Motor neuron (in vitro differentiated cells): ENCODE results near the gene SRGN. TPM values are rescaled to one million over a fixed set of nuclear protein-coding genes. Genes with fewer than 3 reads are reported as not detected.

Source experiments
- ATAC-seq, 8 experiments: fragments of 200-7000 bp; cut with Tn5 transposase; replicated peaks in 6 of 8; 2 replicates each; pipeline ENCODE4 v1.8.0; 2021; ENCODE audit warnings: mild to moderate bottlenecking in 8 of 8, moderate library complexity in 8 of 8
- H3K27ac ChIP-seq, 2 donors: fragments of 250-450 bp; sonication (Bioruptor Pico); 2 replicates each; pipeline ENCODE4 v1.9.0; 2021; ENCODE audit warnings: antibody characterized with exemption in 2 of 2, mild to moderate bottlenecking in 2 of 2, moderate library complexity in 1 of 2
- H3K4me1 ChIP-seq, 2 donors: fragments of 250-450 bp; sonication (Bioruptor Pico); replicated peaks in 1 of 2; 2 replicates each; pipeline ENCODE4 v1.6.1; 2021; ENCODE audit warnings: antibody characterized with exemption in 2 of 2, mild to moderate bottlenecking in 2 of 2, moderate library complexity in 1 of 2
- H3K4me3 ChIP-seq, 5 donors: fragments of 250-450 bp; sonication (Bioruptor Pico); 2 replicates each; pipeline ENCODE4 v1.9.0; 2021; ENCODE audit warnings: antibody characterized with exemption in 5 of 5, mild to moderate bottlenecking in 5 of 5, moderate library complexity in 4 of 5
- WGBS, 10 experiments: fragments of 450-650 bp; shearing (Covaris generic); methylation state at CpG; one replicate each; pipeline ENCODE4 v1.0.0; 2022; 5-methylcytosine and 5-hydroxymethylcytosine counted together
- in situ Hi-C, 9 experiments: fragments of 400-800 bp; cut with MboI; loops; one replicate each; pipeline ENCODE4 v1.15.0; 2021; ENCODE audit warnings: low sequenced_read_pairs in 9 of 9, low pct_unique_long_range_greater_than_20kb in 2 of 9; ENCODE audit not compliant: unreplicated experiment in 9 of 9
- total RNA-seq, 8 experiments: library from RNA; unstranded; fragments of 300-600 nt; gene quantifications; 2 replicates each; pipeline versions ENCODE4 v1.2.3 to v1.2.4, GENCODE V29; 2022

Gene SRGN
- total RNA-seq, 8 experiments from 2014 or later = 0.21 to 0.92 (median 0.45) TPM; not detected in 3

DNA sequence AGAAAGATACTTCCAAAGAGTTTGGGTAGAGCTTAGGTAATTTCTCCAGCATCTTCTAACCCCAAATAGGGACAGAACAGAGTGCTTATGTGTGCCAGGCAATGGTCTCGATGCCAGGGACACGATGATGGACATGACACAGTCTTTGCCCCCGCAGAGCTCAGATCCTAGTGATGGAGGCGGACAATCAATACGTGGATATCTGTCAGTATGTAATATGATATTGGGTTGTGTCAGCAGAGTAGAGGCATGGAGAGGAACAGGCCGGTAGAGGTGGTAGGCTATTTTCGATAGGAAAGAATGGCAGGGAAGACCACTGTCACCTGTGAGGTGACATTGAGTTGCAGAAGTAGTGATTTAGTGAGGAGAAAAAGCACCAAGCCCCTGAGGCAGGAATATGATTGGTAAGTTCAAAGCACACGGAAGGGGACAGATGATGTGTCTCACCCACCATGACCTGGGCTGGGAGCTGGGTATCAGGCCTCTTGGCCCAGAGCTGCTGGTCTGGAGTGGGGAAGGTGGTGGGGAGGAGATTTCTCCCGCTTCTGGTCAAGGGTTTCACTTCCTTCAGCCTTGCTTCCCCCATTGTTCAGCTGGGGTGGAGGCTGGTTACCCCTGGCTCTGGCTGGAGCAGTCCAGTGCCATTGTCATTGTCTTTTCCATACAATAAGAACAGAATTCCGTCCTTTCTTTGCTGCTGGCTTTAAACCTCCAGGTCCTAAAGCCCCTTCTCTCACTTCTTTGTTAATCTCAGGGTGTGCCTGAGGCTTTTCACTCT lies 36.0 kb upstream of the SRGN start:
- in situ Hi-C loops = no loop called here
- Histone ChIP-seq H3K27ac (no peak overlapping the region), H3K4me3 (no peak overlapping the region), H3K4me1 (peaks cover 0 to 3% of the 10 kb centered on the region in 2 donors)
- WGBS, 10 experiments = 50 to 100% (median 67%) methylated on average over 1 to 6 of the region's 10 CpGs; no CpG with 5 or more reads in 3 of the 10 experiments
- ATAC-seq = peak in 2 of 8 experiments; percentile 42 to 57

DNA sequence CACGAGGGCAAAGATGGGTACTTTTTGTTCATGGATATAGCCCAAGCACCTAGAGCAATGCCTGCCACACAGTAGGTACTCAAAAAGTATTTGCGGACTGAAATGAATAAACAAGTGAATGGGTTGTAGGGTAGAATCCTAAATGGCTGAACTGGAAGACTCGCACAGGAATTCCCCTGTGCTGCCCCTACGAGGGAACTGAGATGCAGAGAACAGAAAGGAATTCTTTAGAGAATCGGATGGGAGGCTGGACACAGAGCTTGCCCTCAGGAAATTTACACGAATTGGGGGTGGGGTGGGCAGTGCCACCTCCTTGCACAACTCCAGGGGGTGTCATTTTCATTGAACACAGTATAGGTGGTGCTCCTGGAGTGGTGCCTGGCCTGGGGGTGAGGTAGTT lies 35.2 kb upstream of the SRGN start:
- in situ Hi-C loops = no loop called here
- no peak for ATAC-seq
- Histone ChIP-seq H3K4me1 (peaks cover 0 to 3% of the 10 kb centered on the region in 2 donors), H3K27ac (no peak overlapping the region), H3K4me3 (no peak overlapping the region)
- 41 to 97% (median 69%) methylated on average over 1 to 4 of the region's 6 CpGs; no CpG with 5 or more reads in 3 of the 10 experiments for WGBS, 10 experiments

DNA sequence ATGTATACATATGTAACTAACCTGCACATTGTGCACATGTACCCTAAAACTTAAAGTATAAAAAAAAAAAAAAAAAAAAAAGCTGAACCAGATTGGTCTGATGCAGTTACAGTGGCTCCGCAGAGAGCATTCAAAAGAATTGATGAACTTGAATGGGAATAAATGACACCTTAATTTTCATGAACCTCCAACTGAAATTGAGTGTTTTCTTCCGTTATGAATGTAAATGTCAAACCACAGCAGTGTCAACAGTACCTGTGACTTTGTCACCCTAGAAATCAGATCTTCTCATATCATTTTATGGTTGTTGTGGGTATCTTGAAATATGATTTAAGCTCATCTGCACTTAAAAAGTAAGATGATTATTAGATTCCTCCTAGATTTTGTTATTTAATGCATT lies 32.7 kb upstream of the SRGN start:
- Histone ChIP-seq H3K4me1 (peaks cover 0 to 3% of the 10 kb centered on the region in 2 donors), H3K4me3 (no peak overlapping the region), H3K27ac (no peak overlapping the region)
- in situ Hi-C loops = no loop called here
- 67 to 100% (median 100%) methylated on average over 1 to 2 of the region's 2 CpGs; no CpG with 5 or more reads in 4 of the 10 experiments for WGBS, 10 experiments
- no peak for ATAC-seq

DNA sequence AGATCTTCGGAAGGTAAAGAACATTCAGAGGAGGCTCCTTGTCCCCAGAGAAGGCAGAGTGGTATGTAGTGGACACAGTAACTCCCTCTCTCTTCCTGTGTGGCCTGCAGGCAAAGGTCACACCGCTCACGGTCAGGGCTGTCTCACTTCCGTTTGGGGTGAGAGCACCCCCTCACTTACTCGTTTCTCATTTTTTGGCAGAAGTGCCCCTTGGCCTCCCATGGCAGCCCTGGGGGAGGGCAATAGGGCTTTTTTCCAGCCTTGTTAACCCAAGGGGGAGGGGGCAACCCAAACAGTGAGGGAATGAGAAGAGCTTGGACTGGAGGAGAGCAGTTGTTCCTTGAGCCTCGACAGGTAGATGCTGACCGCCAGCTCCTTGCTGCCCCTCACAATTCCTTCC lies 31.8 kb upstream of the SRGN start:
- H3K4me3 ChIP-seq = no peak overlapping the region
- H3K4me1 ChIP-seq = peaks cover 0 to 3% of the 10 kb centered on the region in 2 donors
- no peak for ATAC-seq
- in situ Hi-C loops = no loop called here
- WGBS, 10 experiments = 15 to 79% (median 65%) methylated on average over 2 to 4 of the region's 7 CpGs; no CpG with 5 or more reads in 6 of the 10 experiments
- no peak overlapping the region for H3K27ac ChIP-seq

DNA sequence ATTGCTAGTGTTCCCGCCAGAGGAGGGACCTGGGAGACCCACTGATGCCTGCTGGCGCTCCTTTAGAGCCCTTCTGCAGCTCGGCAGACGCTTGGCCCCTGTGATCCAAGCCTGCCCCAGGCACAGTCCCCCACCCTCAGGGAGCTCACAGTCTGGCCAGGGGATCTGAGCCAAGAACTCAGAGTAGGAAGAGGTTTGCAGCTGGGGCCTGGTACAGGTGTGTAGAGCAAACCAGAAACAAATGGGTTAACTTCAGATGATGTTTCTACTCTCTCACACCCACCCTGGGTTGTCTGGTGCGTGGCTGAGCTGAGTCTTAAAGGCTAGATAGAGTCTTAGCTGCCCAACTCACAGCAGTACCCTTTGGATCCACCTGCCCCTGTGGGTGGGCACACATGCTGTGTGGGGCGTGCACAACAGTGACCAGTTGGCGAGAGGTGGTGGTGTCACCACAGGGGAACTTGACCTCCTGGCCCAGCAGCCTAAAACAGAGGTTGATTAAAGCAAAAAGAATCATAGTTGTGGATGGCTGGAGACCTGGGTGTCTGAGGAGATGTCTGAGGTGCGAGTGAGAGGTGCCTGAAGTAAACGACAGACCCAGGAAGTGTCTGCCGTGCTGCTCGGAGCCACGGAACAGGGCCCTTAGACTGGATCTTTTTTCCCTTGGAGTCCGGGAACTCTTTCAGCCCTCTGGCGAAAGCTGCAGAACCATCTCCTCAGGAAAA lies 31.2 kb upstream of the SRGN start:
- Histone ChIP-seq H3K4me3 (no peak overlapping the region), H3K4me1 (peaks cover 0 to 3% of the 10 kb centered on the region in 2 donors), H3K27ac (no peak overlapping the region)
- WGBS, 10 experiments = 60 to 100% (median 83%) methylated on average over 1 to 5 of the region's 14 CpGs; no CpG with 5 or more reads in 5 of the 10 experiments
- no peak for ATAC-seq
- in situ Hi-C loops = no loop called here

DNA sequence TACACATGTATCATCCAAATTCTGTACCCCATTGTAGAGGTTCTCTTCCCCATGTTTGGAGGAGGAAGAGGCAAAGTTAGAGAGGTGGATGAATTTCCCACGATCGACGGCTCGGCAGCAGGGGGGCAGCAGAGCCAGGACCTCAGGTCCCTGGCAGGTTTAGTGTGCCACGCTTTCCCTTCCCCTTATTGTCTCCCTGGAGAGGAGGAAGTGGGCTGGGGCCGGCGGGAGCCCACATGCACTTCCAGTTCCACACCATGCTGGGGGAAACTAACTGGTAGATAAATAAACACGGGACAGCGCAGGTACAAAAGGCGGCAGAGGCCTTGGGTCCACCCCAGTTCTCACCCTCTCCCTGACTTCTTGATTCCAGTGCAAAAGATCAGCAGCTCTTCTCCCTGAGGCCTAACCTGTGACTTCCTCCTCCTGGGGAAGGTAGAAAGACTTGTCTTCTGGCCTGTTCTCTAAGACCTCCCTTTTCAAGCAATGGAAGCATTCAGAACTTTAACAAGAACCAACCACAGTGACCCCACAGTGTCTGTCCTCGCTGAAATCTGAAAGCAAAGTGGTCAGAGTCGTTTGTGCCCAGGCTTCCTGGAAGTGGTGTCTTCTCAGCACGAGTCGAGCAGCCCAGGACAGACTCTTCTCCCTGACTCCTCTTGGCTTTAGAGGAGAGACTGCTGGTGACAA lies 30.5 kb upstream of the SRGN start:
- no peak overlapping the region for H3K4me3 ChIP-seq
- in situ Hi-C loops = no loop called here
- no peak for ATAC-seq
- no peaks in the 10 kb centered on the region for H3K4me1 ChIP-seq
- 44 to 100% (median 79%) methylated on average over 1 to 14 of the region's 14 CpGs; no CpG with 5 or more reads in 2 of the 10 experiments for WGBS, 10 experiments
- H3K27ac ChIP-seq = no peak overlapping the region

DNA sequence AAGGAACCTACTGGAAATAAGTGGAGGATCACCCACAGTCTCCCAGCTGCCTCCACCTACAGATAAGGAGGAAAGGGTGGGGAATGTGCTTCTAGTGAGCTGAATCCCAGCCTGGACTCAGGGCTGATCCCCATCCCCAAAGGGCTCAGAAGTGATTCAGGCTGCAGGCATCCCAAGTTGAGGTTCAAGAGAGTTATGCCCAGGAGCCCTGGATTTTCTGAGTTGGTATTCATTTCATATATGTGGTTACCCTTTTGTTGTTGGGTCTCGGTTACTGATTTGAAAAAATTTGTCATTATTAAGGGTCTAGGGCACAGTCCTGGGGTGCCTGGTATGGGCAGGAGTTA lies 30.0 kb upstream of the SRGN start:
- no peak for ATAC-seq
- in situ Hi-C loops = no loop called here
- 0 to 8% (median 0%) methylated on average over 1 of the region's 1 CpG; no CpG with 5 or more reads in 5 of the 10 experiments for WGBS, 10 experiments
- Histone ChIP-seq H3K4me1 (no peaks in the 10 kb centered on the region), H3K27ac (no peak overlapping the region), H3K4me3 (no peak overlapping the region)

DNA sequence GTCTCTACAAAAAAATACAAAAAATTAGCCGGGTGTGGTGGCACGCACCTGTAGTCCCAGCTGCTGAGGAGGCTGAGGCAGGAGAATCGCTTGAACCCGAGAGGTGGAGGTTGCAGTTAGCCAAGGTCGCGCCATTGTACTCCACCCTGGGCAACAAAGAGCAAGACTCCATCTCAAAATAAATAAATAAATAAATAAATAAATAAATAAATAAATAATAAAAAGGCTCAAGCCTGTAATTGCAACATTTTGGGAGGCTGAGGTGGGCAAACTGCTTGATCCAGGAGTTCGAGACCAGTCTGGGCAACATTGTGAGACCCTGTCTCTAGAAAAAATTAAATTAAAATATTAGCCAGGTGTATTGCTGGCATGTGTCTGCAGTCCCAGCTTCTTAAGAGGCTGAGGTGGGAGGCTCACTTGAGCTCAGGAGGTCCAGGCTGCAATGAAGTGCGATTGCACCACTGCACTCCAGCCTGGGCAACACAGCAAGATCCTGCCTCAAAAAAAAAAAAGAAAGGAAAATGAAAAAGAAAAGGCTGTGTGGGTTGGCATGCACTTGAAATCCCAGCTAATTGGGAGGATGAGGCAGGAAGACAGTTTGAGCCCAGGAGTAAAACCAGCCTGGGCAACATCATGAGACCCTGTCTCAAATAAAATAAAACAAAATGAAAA lies 27.6 kb upstream of the SRGN start:
- no peak overlapping the region for H3K4me3 ChIP-seq
- no peak overlapping the region for H3K27ac ChIP-seq
- 82 to 100% (median 97%) methylated on average over 1 to 8 of the region's 8 CpGs; no CpG with 5 or more reads in 1 of the 10 experiments for WGBS, 10 experiments
- no peaks in the 10 kb centered on the region for H3K4me1 ChIP-seq
- in situ Hi-C loops = no loop called here
- ATAC-seq = no peak

DNA sequence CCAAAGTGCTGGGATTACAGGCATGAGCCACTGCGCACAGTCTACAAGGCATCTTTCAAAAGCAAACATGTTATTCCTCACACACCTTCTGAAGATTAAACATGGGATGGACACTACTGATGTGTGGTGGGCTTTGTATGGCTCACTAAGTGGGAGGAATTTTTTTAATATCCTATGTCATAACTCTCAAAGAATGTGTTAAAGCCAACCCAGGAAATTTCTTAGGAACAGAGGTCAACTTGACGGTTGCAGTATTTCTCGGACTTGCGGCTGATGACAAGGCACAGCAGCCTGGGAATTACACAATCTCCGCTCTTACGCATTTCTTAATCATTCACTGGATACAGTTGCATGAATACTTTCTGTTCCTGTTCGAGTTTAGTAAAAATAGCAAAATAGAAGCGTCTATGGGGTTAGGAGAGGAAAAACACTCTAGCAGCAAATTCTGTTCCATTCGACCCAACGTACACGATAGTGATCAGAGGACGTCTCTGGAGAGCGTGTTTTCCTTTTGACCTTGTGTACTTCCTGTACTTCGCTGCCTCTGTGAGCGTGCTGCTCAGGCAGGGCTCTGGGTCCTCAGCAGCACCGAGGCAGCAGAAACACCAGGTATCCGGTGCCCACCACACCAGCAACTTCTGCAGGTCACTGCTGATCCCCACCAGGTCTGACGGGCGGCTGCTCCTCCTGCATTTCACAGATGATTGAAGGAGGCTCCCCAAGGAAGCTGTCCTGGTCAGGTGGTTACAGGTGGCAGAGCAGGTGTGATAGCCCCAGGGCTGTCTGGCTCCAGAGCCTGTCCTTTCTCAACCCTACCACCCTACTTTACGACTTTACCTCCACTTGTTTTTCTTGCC lies 26.4 kb upstream of the SRGN start:
- Histone ChIP-seq H3K4me3 (no peak overlapping the region), H3K27ac (no peak overlapping the region), H3K4me1 (no peaks in the 10 kb centered on the region)
- peak in 3 of 8 experiments; percentile 79 to 92 (median 82) for ATAC-seq
- in situ Hi-C loops = no loop called here
- WGBS, 10 experiments = 3 to 84% (median 54%) methylated on average over 1 to 15 of the region's 20 CpGs

DNA sequence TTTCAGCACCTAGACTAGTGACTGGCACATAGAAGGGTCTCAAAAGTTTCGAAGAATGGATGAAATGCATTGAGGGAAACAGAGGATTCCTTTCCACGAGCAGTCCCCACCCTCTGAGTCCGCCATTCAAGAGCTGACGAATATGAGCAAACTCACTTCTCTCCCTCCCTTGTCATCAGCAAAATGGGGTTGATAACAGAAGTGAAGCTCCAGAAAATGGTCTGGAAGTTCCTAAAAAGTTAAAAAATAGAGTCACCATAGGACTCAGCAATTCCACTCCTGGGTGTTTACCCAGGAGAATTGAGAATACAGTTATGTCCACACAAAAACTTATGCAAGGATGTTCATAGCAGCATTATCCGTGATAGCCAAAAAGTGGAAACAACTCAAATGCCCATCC lies 25.0 kb upstream of the SRGN start:
- in situ Hi-C loops = no loop called here
- no peak for ATAC-seq
- H3K27ac ChIP-seq = no peak overlapping the region

DNA sequence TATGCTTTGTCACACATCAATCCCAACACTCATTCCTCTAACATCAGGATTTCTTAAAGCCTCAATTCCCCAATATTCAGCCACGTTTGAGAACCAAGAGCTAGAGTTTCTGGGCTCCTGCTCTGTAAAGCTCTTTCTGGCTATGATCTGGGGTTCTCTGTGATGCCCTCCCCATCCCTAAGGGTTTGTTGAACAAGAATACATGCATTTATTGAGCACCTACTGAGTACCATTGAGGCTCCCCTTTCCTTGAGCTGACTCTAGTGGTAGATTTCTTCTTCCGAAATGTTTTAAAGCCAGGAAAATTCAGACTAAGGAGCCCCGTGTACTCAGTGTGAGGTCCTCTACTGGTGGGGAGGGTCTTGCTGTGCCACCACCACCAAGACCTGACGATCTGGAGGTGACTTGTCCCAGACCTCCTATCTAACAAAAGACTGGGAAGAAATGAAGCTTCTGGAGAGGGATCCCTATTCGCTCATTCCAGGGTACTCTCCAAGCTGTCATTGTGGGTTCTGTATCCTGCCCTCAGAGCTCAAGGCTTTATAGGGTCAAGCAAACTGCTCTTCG lies 23.1 kb upstream of the SRGN start:
- H3K4me1 ChIP-seq = no peaks in the 10 kb centered on the region
- no peak overlapping the region for H3K27ac ChIP-seq
- no peak for ATAC-seq
- H3K4me3 ChIP-seq = no peak overlapping the region
- in situ Hi-C loops = no loop called here
- WGBS, 10 experiments = 44 to 100% (median 79%) methylated on average over 1 to 5 of the region's 6 CpGs; no CpG with 5 or more reads in 1 of the 10 experiments

More for the DNA sequence above, 25.0 kb upstream of the SRGN start:
- no peaks in the 10 kb centered on the region for H3K4me1 ChIP-seq
- H3K4me3 ChIP-seq = no peak overlapping the region
- 60 to 88% (median 67%) methylated on average over 1 to 5 of the region's 5 CpGs; no CpG with 5 or more reads in 4 of the 10 experiments for WGBS, 10 experiments
